CD4-positive, alpha-beta memory T cell (primary cell): ENCODE measurements around the gene IL1RAPL2. TPM values are rescaled to one million over a fixed set of nuclear protein-coding genes. Genes with fewer than 3 reads are reported as not detected.

Experiments used
- CTCF ChIA-PET: fragments of 350-600 bp; sonication (Branson Sonifier 250); formaldehyde crosslinking; loops from one replicate; lab custom pipeline; 2021; ENCODE audit warnings: inconsistent platforms; ENCODE audit not compliant: partially characterized antibody; lab: Charles Lee
- POLR2A ChIA-PET: fragments of 350-600 bp; sonication (Branson Sonifier 250); formaldehyde crosslinking; loops from one replicate; lab custom pipeline; 2021; ENCODE audit not compliant: partially characterized antibody; lab: Charles Lee
- DNase-seq, 5 donors: peaks; one replicate each; pipeline versions ENCODE4 v3.0.0 to v3.0.0-alpha.2; 2020 to 2022; ENCODE audit warnings: mixed read lengths in 1 of 5
- H3K27ac ChIP-seq: one replicate; pipeline ENCODE4 v1.7.0; 2013; ENCODE audit warnings: low read depth, low read length
- H3K27me3 ChIP-seq: 2 replicates; pipeline ENCODE4 v1.7.0; 2013; ENCODE audit warnings: mild to moderate bottlenecking, low read length, moderate library complexity; ENCODE audit not compliant: insufficient read depth
- H3K36me3 ChIP-seq: 2 replicates; pipeline ENCODE4 v1.7.0; 2013; ENCODE audit warnings: mild to moderate bottlenecking, low read length, moderate library complexity; ENCODE audit not compliant: insufficient read depth
- H3K4me1 ChIP-seq: 2 replicates; pipeline ENCODE4 v1.7.0; 2013; ENCODE audit warnings: mild to moderate bottlenecking, low read length, moderate library complexity; ENCODE audit not compliant: insufficient read depth
- H3K4me3 ChIP-seq, 2 donors: one replicate each; pipeline ENCODE4 v1.7.0; 2013; ENCODE audit warnings: low read length in 2 of 2, mild to moderate bottlenecking in 1 of 2
- H3K9me3 ChIP-seq, 2 donors: one replicate each; pipeline ENCODE4 v1.7.0; 2013; ENCODE audit warnings: low read length in 2 of 2, control low read depth in 1 of 2; ENCODE audit not compliant: control insufficient read depth in 1 of 2
- H3K27ac Mint-ChIP-seq, 7 donors: one replicate each; pipeline ENCODE4 v1.8.0; 2020 to 2021; ENCODE audit warnings: mixed read lengths in 7 of 7, mild to moderate bottlenecking in 6 of 7, inconsistent platforms in 3 of 7, moderate library complexity in 3 of 7
- H3K27me3 Mint-ChIP-seq, 2 donors: one replicate each; pipeline ENCODE4 v1.8.0; 2020 to 2021; ENCODE audit warnings: mixed read lengths in 2 of 2
- H3K36me3 Mint-ChIP-seq, 2 donors: one replicate each; pipeline ENCODE4 v1.8.0; 2020 to 2021; ENCODE audit warnings: mixed read lengths in 2 of 2, inconsistent platforms in 1 of 2, mild to moderate bottlenecking in 1 of 2
- H3K4me1 Mint-ChIP-seq, 4 donors: one replicate each; pipeline ENCODE4 v1.8.0; 2020 to 2021; ENCODE audit warnings: mixed read lengths in 4 of 4, mild to moderate bottlenecking in 1 of 4
- H3K4me3 Mint-ChIP-seq, 8 donors: one replicate each; pipeline ENCODE4 v1.8.0; 2020 to 2021; ENCODE audit warnings: mixed read lengths in 8 of 8, mild to moderate bottlenecking in 7 of 8, moderate library complexity in 6 of 8, inconsistent platforms in 3 of 8
- H3K9me3 Mint-ChIP-seq, 8 donors: one replicate each; pipeline ENCODE4 v1.8.0; 2020 to 2021; ENCODE audit warnings: mixed read lengths in 8 of 8, mild to moderate bottlenecking in 5 of 8, inconsistent platforms in 3 of 8, moderate library complexity in 1 of 8
- intact Hi-C: fragments of 100-400 bp; cut with micrococcal nuclease; formaldehyde crosslinking; loops from one replicate; pipeline ENCODE4 v1.15.1; 2023
- polyA plus RNA-seq, 2 donors: library from polyadenylated mRNA; unstranded; fragments of 300-500 nt; fragmentation: Illumina TruSeq; gene quantifications; one replicate each; pipeline ENCODE4 v1.2.3, GENCODE V29; 2021
- total RNA-seq, 2 experiments: library from RNA; stranded (reverse); gene quantifications; one replicate each; pipeline ENCODE4 v1.2.3, GENCODE V29; 2021

IL1RAPL2 gene
- total and polyA plus RNA-seq, 4 experiments from 2014 or later: not detected

DNA sequence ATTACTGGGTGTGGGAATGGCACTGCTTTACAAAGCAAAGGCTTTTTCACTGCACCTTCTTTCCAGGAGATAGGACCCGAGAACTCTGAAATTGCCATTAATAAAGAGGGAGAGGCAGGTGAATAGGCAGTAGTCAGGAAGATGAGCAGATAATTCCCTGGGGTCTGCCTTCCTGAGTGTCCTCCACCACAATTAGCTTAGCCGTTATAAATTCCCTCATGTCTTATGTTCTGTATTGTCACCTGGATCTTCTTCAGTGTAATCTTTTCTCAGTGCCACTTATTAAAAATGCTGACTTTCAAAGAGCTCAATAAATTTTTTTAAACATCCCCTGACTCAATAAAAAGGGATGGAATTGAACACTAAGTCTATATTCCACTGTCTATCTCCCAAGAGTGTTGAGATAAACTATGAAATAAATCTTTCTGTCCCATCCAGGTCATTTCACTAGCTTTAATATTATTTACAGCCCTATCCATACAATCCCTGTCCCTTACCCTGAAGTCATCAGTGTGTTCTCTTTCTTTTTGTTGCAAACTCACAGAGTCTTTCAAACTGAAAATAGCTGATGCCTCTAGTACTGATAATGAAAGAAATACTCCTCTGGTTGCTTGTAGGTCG lies 984.2 kb downstream of the IL1RAPL2 start:
- Histone ChIP-seq H3K27me3 (no peaks in the 10 kb centered on the region), H3K9me3 (no peaks in the 10 kb centered on the region), H3K4me1 (no peaks in the 10 kb centered on the region), H3K27ac (no peak overlapping the region), H3K36me3 (no peaks in the 10 kb centered on the region), H3K4me3 (no peak overlapping the region)
- Mint-ChIP-seq H3K9me3 (peaks cover 0 to 3% (median 0%) of the 10 kb centered on the region in 8 donors), H3K4me1 (no peaks in the 10 kb centered on the region), H3K27ac (no peak overlapping the region), H3K4me3 (no peak overlapping the region), H3K36me3 (no peaks in the 10 kb centered on the region), H3K27me3 (no peaks in the 10 kb centered on the region)
- POLR2A ChIA-PET: no interaction called here
- intact Hi-C loops: no loop called here
- CTCF ChIA-PET: no interaction called here
- DNase-seq: no peak

DNA sequence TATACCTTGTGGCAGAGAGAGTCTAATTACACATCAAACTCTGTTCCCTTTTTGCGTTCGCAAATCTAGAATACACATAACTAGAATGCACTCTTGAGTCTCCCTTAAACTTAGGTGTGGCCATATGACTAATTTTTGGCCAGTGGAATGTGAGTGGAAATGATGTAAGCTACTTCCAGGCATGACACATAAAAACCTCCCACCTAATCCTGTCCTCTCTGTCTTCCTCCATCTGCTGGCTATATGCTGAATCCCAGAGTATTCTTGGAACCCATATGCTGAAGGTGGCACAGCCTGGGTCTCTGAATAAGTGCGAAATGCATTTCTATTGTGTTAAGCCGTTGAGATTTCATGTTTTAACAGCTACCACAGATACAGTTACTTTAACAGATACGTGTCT lies 986.4 kb downstream of the IL1RAPL2 start:
- peaks cover 0 to 1% (median 0%) of the 10 kb centered on the region in 8 donors for H3K9me3 Mint-ChIP-seq
- H3K4me1 ChIP-seq: no peaks in the 10 kb centered on the region
- no peak overlapping the region for H3K4me3 Mint-ChIP-seq
- ChIA-PET POLR2A (no interaction called here), CTCF (no interaction called here)
- no peaks in the 10 kb centered on the region for H3K27me3 ChIP-seq
- no peak overlapping the region for H3K27ac ChIP-seq
- H3K36me3 ChIP-seq: no peaks in the 10 kb centered on the region
- no peaks in the 10 kb centered on the region for H3K9me3 ChIP-seq
- intact Hi-C loops: no loop called here
- no peaks in the 10 kb centered on the region for H3K27me3 Mint-ChIP-seq
- H3K27ac Mint-ChIP-seq: no peak overlapping the region
- no peak overlapping the region for H3K4me3 ChIP-seq
- no peaks in the 10 kb centered on the region for H3K4me1 Mint-ChIP-seq
- no peak for DNase-seq
- no peaks in the 10 kb centered on the region for H3K36me3 Mint-ChIP-seq

DNA sequence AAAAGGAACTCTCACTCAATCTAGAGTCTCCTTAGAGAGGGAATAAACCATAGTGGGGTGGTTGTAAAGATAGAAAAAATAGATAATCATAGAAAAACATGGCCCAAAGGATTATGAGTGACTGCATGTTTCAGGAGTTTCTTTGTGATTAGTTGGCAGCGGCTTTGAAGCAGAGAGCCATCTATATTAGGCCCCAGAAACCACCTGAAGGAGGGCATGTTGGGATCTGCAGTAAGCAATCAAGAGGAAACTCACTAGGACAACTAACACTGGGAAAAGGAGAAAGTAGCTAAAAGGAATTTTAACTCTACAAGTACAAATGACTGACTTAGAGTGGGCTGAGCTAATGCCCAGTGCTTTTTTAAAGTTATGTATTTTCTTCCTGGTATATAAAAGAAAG lies 987.1 kb downstream of the IL1RAPL2 start:
- no peak overlapping the region for H3K27ac ChIP-seq
- H3K27me3 ChIP-seq: no peaks in the 10 kb centered on the region
- POLR2A ChIA-PET: no interaction called here
- no peaks in the 10 kb centered on the region for H3K4me1 ChIP-seq
- intact Hi-C loops: no loop called here
- H3K9me3 Mint-ChIP-seq: peaks cover 0 to 1% (median 0%) of the 10 kb centered on the region in 8 donors
- H3K27ac Mint-ChIP-seq: no peak overlapping the region
- CTCF ChIA-PET: no interaction called here
- H3K9me3 ChIP-seq: no peaks in the 10 kb centered on the region
- no peaks in the 10 kb centered on the region for H3K36me3 ChIP-seq
- H3K36me3 Mint-ChIP-seq: no peaks in the 10 kb centered on the region
- no peak overlapping the region for H3K4me3 ChIP-seq
- no peak overlapping the region for H3K4me3 Mint-ChIP-seq
- no peak for DNase-seq
- no peaks in the 10 kb centered on the region for H3K27me3 Mint-ChIP-seq
- no peaks in the 10 kb centered on the region for H3K4me1 Mint-ChIP-seq

DNA sequence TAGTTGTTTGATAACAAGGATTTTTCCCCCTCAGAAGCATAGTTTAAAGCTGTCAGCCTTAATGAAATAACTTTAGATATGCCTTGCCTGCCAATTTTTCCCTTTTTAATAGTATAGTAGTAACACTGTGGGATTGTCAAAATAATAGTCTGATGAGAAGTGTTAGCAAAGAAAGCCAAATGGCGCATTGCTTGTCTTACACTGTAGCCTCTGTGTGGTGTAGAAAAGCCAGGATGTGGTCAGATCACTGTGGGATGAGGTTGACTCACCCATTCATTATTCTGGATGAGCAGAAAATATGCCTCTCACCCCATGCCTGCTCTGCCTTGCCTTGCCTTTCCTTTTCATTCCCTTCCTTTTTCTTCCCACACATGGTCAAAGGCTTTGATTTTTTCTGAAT lies 998.5 kb downstream of the IL1RAPL2 start:
- Mint-ChIP-seq H3K27ac (no peak overlapping the region), H3K36me3 (no peaks in the 10 kb centered on the region), H3K4me1 (no peaks in the 10 kb centered on the region), H3K4me3 (no peak overlapping the region), H3K9me3 (peaks cover 0 to 4% (median 0%) of the 10 kb centered on the region in 8 donors), H3K27me3 (no peaks in the 10 kb centered on the region)
- intact Hi-C loops: no loop called here
- ChIA-PET CTCF (no interaction called here), POLR2A (no interaction called here)
- no peaks in the 10 kb centered on the region for H3K9me3 ChIP-seq
- H3K36me3 ChIP-seq: no peaks in the 10 kb centered on the region
- H3K4me3 ChIP-seq: no peak overlapping the region
- no peaks in the 10 kb centered on the region for H3K27me3 ChIP-seq
- no peak overlapping the region for H3K27ac ChIP-seq
- no peak for DNase-seq
- H3K4me1 ChIP-seq: no peaks in the 10 kb centered on the region

DNA sequence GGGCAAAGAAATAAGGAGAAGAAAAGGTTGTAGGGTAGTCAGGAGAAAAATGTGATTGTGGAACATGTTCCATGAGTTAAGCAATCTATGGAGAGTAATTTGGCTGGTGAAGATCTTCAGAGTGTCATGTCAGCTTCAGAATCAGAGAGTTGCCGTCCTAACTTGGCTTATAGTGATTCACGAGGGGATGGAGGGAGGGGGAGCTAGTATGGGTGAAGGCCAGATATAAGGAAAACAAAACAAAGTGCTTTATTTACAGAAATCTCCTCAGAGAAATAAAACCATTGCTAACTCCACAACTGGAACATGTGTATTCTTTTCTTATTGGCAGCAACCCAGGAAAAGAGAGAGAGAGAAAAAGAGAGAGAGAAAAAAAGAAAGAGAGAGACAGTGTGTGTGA lies 999.9 kb downstream of the IL1RAPL2 start:
- Histone ChIP-seq H3K4me1 (no peaks in the 10 kb centered on the region), H3K27me3 (no peaks in the 10 kb centered on the region), H3K36me3 (no peaks in the 10 kb centered on the region), H3K4me3 (no peak overlapping the region), H3K9me3 (no peaks in the 10 kb centered on the region), H3K27ac (no peak overlapping the region)
- Mint-ChIP-seq H3K27me3 (no peaks in the 10 kb centered on the region), H3K9me3 (peaks cover 0 to 4% (median 0%) of the 10 kb centered on the region in 8 donors), H3K4me1 (no peaks in the 10 kb centered on the region), H3K4me3 (no peak overlapping the region), H3K27ac (no peak overlapping the region), H3K36me3 (no peaks in the 10 kb centered on the region)
- ChIA-PET POLR2A (no interaction called here), CTCF (no interaction called here)
- intact Hi-C loops: no loop called here
- DNase-seq: no peak

DNA sequence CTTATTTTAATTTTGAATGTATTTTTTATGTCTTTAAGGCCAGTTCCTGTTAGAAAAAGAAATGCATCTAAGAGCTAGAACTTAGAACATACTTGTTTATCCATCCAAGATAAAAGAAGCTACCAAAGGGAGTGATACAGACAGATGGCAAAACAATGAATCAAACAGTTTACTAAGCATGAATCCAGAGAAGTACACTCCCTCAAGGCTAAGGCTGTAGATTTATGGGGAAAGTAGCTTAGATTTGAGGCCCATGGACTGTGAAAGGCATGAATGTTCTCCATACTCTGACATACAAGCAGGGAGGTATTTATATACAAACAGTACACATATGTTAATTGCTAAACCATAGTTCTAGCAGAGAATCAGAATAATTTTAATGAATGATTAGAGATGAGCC lies 1001.1 kb downstream of the IL1RAPL2 start:
- no peaks in the 10 kb centered on the region for H3K36me3 ChIP-seq
- no peaks in the 10 kb centered on the region for H3K4me1 ChIP-seq
- H3K4me3 ChIP-seq: no peak overlapping the region
- no peaks in the 10 kb centered on the region for H3K9me3 ChIP-seq
- Mint-ChIP-seq H3K27me3 (no peaks in the 10 kb centered on the region), H3K36me3 (no peaks in the 10 kb centered on the region), H3K9me3 (peaks cover 0 to 4% (median 0%) of the 10 kb centered on the region in 8 donors), H3K4me1 (no peaks in the 10 kb centered on the region), H3K27ac (no peak overlapping the region), H3K4me3 (no peak overlapping the region)
- intact Hi-C loops: no loop called here
- ChIA-PET CTCF (no interaction called here), POLR2A (no interaction called here)
- no peak overlapping the region for H3K27ac ChIP-seq
- no peaks in the 10 kb centered on the region for H3K27me3 ChIP-seq
- DNase-seq: no peak

DNA sequence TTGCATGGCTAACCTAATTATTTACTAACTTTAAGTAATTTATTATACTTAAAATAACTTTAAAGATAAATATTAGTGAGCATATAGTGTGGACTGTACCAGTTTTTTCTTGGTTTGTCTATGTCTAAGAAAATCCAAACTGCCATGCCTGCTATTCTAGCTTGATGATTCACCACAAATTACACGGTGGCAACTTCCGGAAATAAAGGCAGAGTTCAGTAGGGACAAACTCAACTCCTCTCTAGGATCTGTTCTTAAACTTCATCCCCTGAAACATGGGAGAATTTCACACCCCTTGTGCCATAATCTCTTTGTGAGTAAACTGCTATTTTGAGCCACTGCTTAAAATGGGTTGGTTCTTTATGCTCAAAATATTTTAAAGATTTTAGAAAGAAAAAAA lies 1042.7 kb downstream of the IL1RAPL2 start:
- Mint-ChIP-seq H3K36me3 (no peaks in the 10 kb centered on the region), H3K4me3 (no peak overlapping the region), H3K27me3 (no peaks in the 10 kb centered on the region), H3K27ac (no peak overlapping the region), H3K4me1 (no peaks in the 10 kb centered on the region), H3K9me3 (peaks cover 0 to 5% (median 0%) of the 10 kb centered on the region in 8 donors)
- Histone ChIP-seq H3K4me1 (no peaks in the 10 kb centered on the region), H3K36me3 (no peaks in the 10 kb centered on the region), H3K27ac (no peak overlapping the region), H3K9me3 (no peaks in the 10 kb centered on the region), H3K27me3 (no peaks in the 10 kb centered on the region), H3K4me3 (no peak overlapping the region)
- no peak for DNase-seq
- ChIA-PET POLR2A (no interaction called here), CTCF (no interaction called here)
- intact Hi-C loops: no loop called here

DNA sequence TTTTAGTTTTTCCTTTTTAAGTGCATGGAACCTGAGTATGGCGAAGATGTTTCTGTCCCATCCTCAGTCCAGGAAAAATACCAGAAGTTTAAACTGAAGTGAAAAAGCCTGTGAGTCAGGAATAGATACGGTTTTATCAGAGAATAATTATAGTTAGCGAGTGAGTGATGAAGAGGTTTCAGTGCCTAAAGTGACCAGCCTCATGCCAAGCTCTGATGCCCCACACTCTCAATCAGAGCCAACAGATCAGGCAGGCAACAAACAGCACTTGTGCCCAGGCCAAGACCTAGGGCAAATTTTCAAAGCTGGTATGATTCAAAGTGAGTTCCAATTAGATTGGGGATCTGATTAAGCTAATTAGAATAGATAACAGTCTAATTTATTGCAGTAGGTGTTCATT lies 1043.5 kb downstream of the IL1RAPL2 start:
- CTCF ChIA-PET: no interaction called here
- Histone ChIP-seq H3K4me3 (no peak overlapping the region), H3K4me1 (no peaks in the 10 kb centered on the region), H3K27ac (no peak overlapping the region), H3K9me3 (no peaks in the 10 kb centered on the region), H3K36me3 (no peaks in the 10 kb centered on the region), H3K27me3 (no peaks in the 10 kb centered on the region)
- Mint-ChIP-seq H3K27me3 (no peaks in the 10 kb centered on the region), H3K27ac (no peak overlapping the region), H3K36me3 (no peaks in the 10 kb centered on the region), H3K4me3 (no peak overlapping the region), H3K4me1 (no peaks in the 10 kb centered on the region), H3K9me3 (peaks cover 0 to 5% (median 0%) of the 10 kb centered on the region in 8 donors)
- intact Hi-C loops: no loop called here
- no peak for DNase-seq
- POLR2A ChIA-PET: no interaction called here
